HL-60/S4 treated with phorbol 12-myristate 13-acetate at 8.2 ng/mL for 4 days and 3 days (cell line): ENCODE measurements around the gene PCLO.
"Not testable (repeated sequence)": the region's sequence is repeated elsewhere in the genome, so short reads cannot be mapped to it uniquely, and the experiment has no call there.

Experiments used
- in situ Hi-C: fragments of 300-500 bp; cut with MboI; formaldehyde crosslinking; loops from 2 replicates; pipeline ENCODE4 v1.15.0; 2022; ENCODE audit warnings: low sequenced_read_pairs

PCLO gene

GRCh38 chr7:83053965-83054364 lies 108.7 kb downstream of the PCLO start:
- in situ Hi-C loops = no loop called here

GRCh38 chr7:83040484-83040883 lies 122.2 kb downstream of the PCLO start:
- in situ Hi-C loops = no loop called here

GRCh38 chr7:83038787-83039186 lies 123.9 kb downstream of the PCLO start:
- in situ Hi-C loops = no loop called here

- in situ Hi-C loops = no loop called here
These were observed 125.8 kb downstream of the PCLO start for GRCh38 chr7:83036721-83037380.

- in situ Hi-C loops = no loop called here
These were observed 126.6 kb downstream of the PCLO start for GRCh38 chr7:83036130-83036529.

- in situ Hi-C loops = no loop called here
These were observed 130.5 kb downstream of the PCLO start for GRCh38 chr7:83032195-83032594.

GRCh38 chr7:83023817-83024665 lies 138.6 kb downstream of the PCLO start:
- in situ Hi-C loops = not testable (repeated sequence)

- in situ Hi-C loops = no loop called here
These were observed 141.7 kb downstream of the PCLO start for GRCh38 chr7:83021032-83021431.

- in situ Hi-C loops = no loop called here
These were observed 142.5 kb downstream of the PCLO start for GRCh38 chr7:83020161-83020560.

- in situ Hi-C loops = no loop called here
These were observed 146.8 kb downstream of the PCLO start for GRCh38 chr7:83015916-83016315.

GRCh38 chr7:83014546-83014945 lies 148.1 kb downstream of the PCLO start:
- in situ Hi-C loops = no loop called here

GRCh38 chr7:83011954-83012353 lies 150.7 kb downstream of the PCLO start:
- in situ Hi-C loops = no loop called here

- in situ Hi-C loops = no loop called here
These were observed 157.3 kb downstream of the PCLO start for GRCh38 chr7:83005410-83005809.

- in situ Hi-C loops = no loop called here
These were observed 161.2 kb downstream of the PCLO start for GRCh38 chr7:83001362-83002040.

- in situ Hi-C loops = no loop called here
These were observed 164.2 kb downstream of the PCLO start for GRCh38 chr7:82998436-82998835.

- in situ Hi-C loops = no loop called here
These were observed 177.4 kb downstream of the PCLO start for GRCh38 chr7:82985144-82985802.

GRCh38 chr7:82980130-82980788 lies 182.4 kb downstream of the PCLO start:
- in situ Hi-C loops = no loop called here

- in situ Hi-C loops = no loop called here
These were observed 186.7 kb downstream of the PCLO start for GRCh38 chr7:82975811-82976468.

- in situ Hi-C loops = no loop called here
These were observed 190.5 kb downstream of the PCLO start for GRCh38 chr7:82972135-82972534.
